ENCODE measurements around the gene LONP2.

Gene LONP2

DNA sequence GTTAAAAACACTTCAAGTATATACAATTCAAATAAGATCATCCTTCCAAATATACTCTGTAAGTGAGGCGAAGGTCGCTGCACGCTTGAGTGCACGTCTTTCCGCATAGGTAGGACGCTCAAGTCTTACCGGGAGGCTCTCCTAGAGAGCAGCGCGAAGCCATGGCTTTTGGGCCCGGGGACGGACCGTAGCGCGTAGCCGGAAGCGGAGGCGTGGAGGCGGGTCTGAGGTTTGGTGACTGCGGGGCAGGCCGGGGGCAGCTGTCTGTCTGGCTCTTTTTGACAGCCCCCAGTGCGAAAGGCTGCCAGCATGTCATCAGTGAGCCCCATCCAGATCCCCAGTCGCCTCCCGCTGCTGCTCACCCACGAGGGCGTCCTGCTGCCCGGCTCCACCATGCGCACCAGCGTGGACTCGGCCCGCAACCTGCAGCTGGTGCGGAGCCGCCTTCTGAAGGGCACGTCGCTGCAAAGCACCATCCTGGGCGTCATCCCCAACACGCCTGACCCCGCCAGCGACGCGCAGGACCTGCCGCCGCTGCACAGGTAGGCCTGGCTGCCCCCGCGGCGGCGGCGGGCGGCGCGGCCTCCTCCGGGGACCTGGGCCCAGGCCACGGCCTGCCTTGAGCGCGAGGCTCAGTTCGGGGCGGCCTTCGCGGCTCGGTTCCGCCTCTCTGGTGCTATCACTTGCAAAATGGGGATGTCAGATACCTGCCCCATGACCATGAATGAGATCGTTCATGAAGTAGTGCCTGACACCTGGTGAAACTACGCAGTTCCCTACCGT lies at the start of gene LONP2:
LONP2 (plus strand) TSS at position 221 of the 783 bp plus-strand sequence; CDS start at position 310, 89 bp downstream.
- peak; percentile 73 for DNase-seq (ENCODE audit: low read depth, low spot score)

DNA sequence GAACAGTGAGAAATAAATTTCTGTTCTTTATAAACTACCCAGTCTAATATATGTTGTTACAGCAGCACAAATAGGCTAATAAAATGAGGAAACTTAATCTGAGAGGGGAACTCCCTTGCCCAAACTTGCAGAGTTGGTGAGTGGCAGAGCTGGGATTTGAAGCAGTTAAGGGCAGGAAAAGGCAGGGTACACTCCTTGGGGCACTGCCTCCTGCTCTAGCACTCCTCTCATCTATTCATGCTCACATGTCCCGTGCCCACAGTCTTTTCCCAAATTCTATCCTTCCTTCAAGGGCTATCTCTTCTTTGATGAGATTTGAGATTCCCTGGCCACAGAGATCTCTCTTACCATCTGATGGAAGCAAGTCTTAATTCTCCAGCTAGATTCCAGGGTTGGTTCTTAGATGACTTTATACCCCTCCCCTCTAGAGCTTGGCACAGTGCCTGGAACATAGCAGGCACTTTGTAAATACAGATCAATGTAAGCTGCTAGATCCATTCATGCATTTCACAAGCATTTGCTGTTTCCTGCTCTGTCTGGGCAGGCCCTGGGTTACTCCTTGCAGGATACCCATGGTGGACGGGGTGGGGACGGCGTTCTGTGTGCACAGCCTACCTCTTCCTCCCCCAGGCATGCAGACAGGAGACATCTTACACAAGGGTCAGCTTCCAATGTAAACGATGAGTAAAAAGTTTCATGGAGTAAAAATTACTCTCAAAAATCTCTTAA lies 49.1 kb upstream of the LONP2 start:
- peak; percentile 28 for DNase-seq (ENCODE audit: low read depth, low spot score)

- DNase-seq (ENCODE audit: low read depth, low spot score) = no peak
These were observed 46.8 kb upstream of the LONP2 start for GRCh38 chr16:48197294-48197693.

GRCh38 chr16:48201515-48202201 lies 42.4 kb upstream of the LONP2 start:
- no peak for DNase-seq (ENCODE audit: low read depth, low spot score)

- DNase-seq (ENCODE audit: low read depth, low spot score) = no peak
These were observed 39.9 kb upstream of the LONP2 start for GRCh38 chr16:48203974-48204824.

DNA sequence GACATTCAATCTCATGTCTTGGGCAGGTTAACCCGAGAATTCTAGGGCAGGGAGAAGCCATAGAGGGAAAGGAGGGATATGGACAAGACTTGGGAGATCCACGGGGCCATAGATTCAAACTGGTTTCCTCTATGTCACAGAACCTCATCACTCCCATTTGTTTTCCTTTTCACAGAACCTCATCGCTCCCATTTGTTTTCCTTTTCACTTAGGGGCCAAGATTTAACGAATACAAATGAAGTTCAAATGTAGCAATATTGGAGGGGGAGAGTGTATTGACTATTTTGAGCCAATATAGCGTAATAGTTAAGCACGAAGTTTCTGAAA lies 39.3 kb upstream of the LONP2 start:
- no peak for DNase-seq (ENCODE audit: low read depth, low spot score)

DNA sequence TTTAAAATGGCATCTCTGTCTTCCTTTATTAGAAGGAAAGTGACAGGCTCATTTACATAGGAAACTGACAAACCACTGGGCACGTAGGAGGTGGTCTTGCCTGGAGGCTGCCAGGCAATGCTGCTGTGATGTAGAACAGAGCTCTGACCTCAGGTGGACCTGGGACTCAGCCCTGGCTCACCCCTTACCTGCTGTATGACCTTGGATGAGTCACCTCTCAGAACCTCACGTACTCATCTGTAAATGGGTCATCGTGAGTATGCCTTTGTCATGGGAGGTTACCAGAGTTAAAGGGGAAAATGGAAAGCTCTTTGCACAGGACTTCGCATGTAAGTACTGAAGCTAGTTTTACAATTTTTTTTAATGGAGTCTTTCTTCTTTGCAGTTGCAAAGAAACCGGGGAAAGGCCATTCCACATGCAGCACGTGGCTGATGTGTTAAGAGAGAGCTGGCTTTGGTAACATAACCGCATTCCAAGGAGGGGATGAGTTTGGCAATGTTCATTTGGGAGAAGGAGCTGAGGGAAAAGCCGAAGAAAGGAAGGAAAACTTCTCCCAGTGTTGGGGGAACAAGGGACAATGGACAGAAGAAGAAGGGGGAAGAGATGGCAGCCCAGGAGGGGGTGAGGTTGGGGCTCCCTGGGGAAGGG lies 37.4 kb upstream of the LONP2 start:
- no peak for DNase-seq (ENCODE audit: low read depth, low spot score)

DNA sequence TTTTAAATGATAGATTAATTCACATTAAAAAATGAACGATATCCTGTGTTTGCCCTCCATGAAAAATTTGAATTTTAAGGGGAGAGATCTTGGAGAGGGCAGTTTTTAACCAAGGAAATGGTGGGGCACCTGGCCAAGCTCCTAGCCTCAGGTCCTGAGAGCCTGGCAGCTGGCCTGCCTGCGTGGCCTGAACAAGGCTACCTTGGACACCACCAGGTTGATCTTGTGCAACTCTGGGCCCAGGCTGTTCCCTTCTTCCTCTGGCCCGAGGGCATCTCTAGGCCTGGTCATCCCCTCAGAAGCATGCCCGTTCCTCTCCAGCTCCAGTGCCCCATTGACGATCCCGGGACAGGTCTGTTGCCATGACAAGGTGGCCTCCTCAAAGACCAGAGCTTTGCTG lies 33.4 kb upstream of the LONP2 start:
- DNase-seq (ENCODE audit: low read depth, low spot score) = no peak

- DNase-seq (ENCODE audit: low read depth, low spot score) = no peak
These were observed 32.1 kb upstream of the LONP2 start for GRCh38 chr16:48212033-48212432.

- no peak for DNase-seq (ENCODE audit: low read depth, low spot score)
These were observed 28.4 kb upstream of the LONP2 start for GRCh38 chr16:48215738-48216137.

DNA sequence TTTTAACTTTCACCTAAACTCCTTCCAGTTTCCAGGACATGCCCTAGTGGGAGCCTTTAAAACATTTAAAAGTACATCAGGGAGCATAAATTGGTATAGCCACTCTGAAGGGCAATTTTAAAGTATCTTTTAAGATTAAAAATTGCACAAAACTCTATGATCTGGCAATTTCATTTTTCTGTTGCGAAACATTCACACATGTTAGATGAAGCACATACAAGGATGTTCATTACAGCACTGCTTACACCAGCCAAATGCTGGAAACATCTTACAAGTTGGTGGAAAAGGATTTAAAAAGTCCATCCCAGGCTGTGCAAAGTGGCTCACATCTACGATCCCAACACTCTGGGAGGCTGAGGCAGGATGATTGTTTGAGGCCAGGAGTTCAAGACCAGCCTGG lies 26.4 kb upstream of the LONP2 start:
- DNase-seq (ENCODE audit: low read depth, low spot score) = no peak

DNA sequence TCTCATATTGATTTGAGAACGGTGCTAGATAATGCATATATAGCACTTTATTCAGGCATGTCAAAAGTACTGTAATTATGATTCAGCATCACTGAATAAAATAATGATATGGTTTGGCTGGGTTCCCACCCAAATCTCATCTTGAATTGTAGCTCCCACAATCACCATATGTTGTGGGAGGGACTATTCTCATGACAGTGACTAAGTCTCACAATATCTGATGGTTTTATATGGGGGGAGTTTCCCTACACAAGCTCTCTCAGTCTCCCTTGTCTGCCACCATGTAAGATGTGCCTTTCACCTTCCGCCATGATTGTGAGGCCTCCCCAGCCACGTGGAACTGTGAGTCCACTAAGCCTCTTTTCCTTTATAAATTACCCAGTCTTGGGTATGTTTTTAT lies 25.6 kb upstream of the LONP2 start:
- DNase-seq (ENCODE audit: low read depth, low spot score) = no peak

DNA sequence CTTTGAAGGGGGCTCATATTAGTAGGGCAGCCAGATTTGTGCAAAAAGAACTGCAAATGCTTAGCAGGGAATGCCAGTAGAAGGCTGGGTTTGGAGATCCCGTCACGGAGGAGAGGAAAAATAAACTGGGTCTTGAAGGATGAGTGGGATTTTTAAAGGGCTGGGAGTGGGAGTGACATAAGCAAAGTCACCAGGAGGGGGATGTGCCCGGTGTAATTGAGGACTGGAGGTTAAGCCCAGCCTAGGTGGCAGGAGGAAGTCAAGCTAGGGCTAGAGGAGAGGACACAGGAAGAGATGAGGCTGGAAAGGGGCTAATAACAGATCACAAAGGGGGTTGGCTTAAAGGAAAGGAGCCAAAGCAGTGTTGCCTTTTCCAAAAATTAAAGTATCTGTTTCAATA lies 23.2 kb upstream of the LONP2 start:
- DNase-seq (ENCODE audit: low read depth, low spot score) = no peak

- DNase-seq (ENCODE audit: low read depth, low spot score) = no peak
These were observed 20.6 kb upstream of the LONP2 start for GRCh38 chr16:48223490-48223889.

GRCh38 chr16:48225456-48225855 lies 18.6 kb upstream of the LONP2 start:
- DNase-seq (ENCODE audit: low read depth, low spot score) = no peak

DNA sequence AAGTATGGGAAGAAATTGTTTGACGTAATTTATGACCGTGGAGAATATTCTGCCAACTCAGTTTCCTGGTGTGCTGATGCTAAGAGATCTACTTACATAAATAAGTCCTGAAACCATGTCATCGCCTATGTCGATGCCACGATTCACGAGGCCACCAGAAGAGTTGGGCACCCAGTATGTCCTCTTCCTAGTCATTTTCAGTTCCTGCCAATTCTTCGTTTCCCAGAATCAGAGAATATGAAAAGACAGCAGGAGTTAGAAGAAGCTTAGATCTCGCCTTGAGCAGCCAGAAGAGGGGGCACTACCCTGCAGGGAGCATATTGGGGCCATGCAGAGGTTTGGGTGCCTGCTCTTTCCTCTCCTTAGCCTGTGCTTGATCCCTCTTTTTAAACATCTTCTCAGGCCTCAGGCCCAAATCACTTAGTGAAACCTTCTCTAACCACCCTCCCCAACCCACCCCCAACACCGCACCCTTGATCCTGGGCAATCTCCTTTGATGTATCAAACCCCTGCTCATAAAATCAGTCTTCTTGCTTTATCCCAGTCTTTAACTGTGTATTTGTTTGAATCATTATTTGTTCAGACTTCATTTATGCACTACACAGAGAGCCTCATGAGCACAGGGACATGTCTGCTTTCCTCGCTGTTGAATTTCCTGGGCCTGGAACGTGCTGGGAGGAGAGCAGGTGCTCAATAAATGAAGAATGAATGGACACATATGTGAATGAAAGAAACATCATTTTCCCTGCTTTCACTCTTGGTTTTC lies 12.2 kb upstream of the LONP2 start:
- DNase-seq (ENCODE audit: low read depth, low spot score) = no peak

DNA sequence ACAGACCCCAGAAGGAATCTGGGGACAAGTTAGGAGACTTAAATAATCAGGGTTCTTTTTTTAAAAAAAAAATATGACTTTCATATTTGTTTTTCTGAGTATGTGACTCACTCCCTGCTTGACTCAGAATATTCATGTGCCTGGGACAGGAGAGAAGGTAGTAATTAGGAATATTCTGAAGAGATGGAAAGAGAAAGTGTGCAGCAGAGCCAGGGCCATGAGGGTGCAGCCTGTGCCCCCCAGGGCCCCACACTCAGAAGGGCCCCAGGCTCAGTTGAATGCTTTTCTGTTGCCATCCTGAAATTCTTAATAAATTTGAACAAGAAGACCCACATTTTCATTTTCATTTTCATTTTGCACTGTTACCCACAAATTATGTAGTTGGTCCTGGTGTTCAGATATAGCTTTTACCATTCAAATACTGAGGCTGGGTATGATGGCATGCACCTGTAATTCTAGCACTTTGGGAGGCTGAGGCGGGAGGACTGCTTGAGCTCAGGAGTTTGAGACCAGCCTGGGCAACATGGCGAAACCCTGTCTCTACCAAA lies 11.5 kb upstream of the LONP2 start:
- no peak for DNase-seq (ENCODE audit: low read depth, low spot score)

DNA sequence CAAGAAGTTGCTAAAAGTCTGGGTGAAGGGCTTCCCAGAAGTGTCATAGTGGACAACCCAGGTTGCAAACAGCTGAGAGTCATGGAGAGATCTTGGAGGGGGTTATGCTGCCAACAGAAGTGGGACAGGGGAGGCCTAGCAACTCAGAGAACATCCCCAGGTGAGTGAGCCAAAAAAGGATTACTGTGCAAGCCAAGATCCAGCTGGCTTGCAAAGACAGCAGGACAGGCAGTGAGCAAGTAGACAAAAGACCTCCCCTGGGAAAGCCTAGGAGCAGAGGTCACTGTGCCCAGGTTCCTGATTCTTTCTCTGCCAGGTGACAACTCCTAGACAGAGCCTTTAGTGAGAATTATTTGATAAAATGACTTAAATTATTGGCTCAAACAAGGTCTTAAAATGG lies 9.5 kb upstream of the LONP2 start:
- no peak for DNase-seq (ENCODE audit: low read depth, low spot score)

DNA sequence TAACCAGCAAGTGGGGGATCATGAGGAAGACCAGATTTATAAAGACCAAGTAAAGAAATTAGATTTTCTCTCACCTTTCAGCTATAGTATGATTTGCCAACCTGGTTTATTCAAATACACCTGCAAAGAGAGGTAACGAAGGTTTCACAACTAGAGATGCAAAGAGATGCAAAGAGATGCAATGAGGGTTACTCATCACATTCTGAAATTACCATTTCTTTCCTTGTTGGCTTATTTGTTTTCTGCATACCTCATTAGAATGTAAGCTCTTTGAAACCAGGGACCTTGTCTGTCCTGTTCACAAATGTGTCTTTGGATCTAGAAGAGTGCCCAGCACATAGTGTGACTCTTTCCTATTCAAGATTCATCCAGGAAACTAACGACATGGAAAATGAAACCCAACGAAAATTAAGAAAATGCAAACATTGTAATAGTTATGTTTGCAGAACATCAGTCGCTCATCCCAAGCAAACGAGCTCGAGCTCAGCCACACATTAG lies 9.0 kb upstream of the LONP2 start:
- DNase-seq (ENCODE audit: low read depth, low spot score) = no peak

- no peak for DNase-seq (ENCODE audit: low read depth, low spot score)
These were observed 8.5 kb upstream of the LONP2 start for GRCh38 chr16:48235556-48236136.

Data from smooth muscle cell of the brain vasculature (primary cell).